Right lobe of liver (tissue), 6 donors: Measurements from ENCODE around the gene CELSR3. TPM values are rescaled to one million over a fixed set of nuclear protein-coding genes. Genes with fewer than 3 reads are reported as not detected.
A peak's percentile ranks its signal among the peaks of the same experiment; 100 is the strongest.

Experiments used
- ATAC-seq, 4 donors: fragments of 200-7000 bp; cut with Tn5 transposase; one replicate each; pipeline ENCODE4 v1.9.1; 2020; ENCODE audit warnings: mild to moderate bottlenecking in 4 of 4, moderate library complexity in 4 of 4
- DNase-seq, 3 donors: peaks; one replicate each; pipeline ENCODE4 v3.0.0-alpha.2; 2020
- H3K27ac ChIP-seq, 3 donors: fragments of 200-600 bp; one replicate each; pipeline ENCODE4 v1.8.0; 2022
- H3K27me3 ChIP-seq, 2 donors: fragments of 200-600 bp; one replicate each; pipeline ENCODE4 v1.8.0; 2022
- H3K36me3 ChIP-seq, 4 donors: fragments of 200-600 bp; sonication (generic) in 1 of 4; one replicate each; pipeline versions ENCODE4 v1.5.1 to v1.8.0; 2017 to 2022; ENCODE audit warnings: control low read depth in 1 of 4
- H3K4me1 ChIP-seq, 4 donors: fragments of 200-600 bp; sonication (generic) in 1 of 4; one replicate each; pipeline versions ENCODE4 v1.5.1 to v1.8.0; 2017 to 2022; ENCODE audit warnings: control low read depth in 1 of 4
- H3K4me3 ChIP-seq, 3 donors: fragments of 200-600 bp; one replicate each; pipeline ENCODE4 v1.8.0; 2022
- H3K9me3 ChIP-seq, 4 donors: fragments of 200-600 bp; sonication (generic) in 1 of 4; one replicate each; pipeline versions ENCODE4 v1.5.1 to v1.8.0; 2017 to 2022; ENCODE audit warnings: control low read depth in 1 of 4
- POLR2A ChIP-seq: fragments of 450-650 bp; IDR thresholded peaks from one replicate; pipeline ENCODE4 v1.6.1; 2017; ENCODE audit warnings: antibody characterized with exemption, mild to moderate bottlenecking
- WGBS: methylation state at CpG from one replicate; pipeline ENCODE4 v1.1.6; 2018; ENCODE audit warnings: low coverage, low lambda C conversion rate; ENCODE audit not compliant: insufficient coverage; ENCODE audit errors: missing lambda C conversion rate; 5-methylcytosine and 5-hydroxymethylcytosine counted together
- intact Hi-C, 2 donors: fragments of 100-400 bp; cut with DNase I; formaldehyde crosslinking; loops; one replicate each; pipeline versions ENCODE4 v1.11.2 to v1.14.1; 2022
- total RNA-seq, 6 experiments: library from RNA; depleted of rRNA in 2 of 6; stranded (reverse); fragments of >200 nt in 2 of 6; fragmentation: NEBNext Ultra II Directional in 3 of 6; extraction: Animal tissue kit (Norgen Biotek cat#: 25700) in 3 of 6; gene quantifications; one replicate each; pipeline versions ENCODE4 v1.1.0 to v1.2.4, GENCODE V29; 2016 to 2023
- TF ChIP-seq, protein P1 (sequence below), 4 donors: fragments of 200-600 bp in 3 of 4; fragments of 450-650 bp in 1 of 4; IDR thresholded peaks; one replicate each; pipeline versions ENCODE4 v1.5.1 to v1.8.0; 2016 to 2022; ENCODE audit warnings: antibody characterized with exemption in 4 of 4, mild to moderate bottlenecking in 2 of 4
- donor health status: DM: no; HTN: yes; CAD: no.
- donor health status: DM: no; HTN: no; CAD: no.
- donor health status: DM: no; HTN: no; CAD: no.
- donor health status: DM: no; HTN: yes; CAD: no.
- donor health status: DM: no; HTN: yes; CAD: no.

Gene CELSR3
- total RNA-seq, 6 experiments from 2014 or later = 0.15 to 0.68 (median 0.34) TPM

DNA sequence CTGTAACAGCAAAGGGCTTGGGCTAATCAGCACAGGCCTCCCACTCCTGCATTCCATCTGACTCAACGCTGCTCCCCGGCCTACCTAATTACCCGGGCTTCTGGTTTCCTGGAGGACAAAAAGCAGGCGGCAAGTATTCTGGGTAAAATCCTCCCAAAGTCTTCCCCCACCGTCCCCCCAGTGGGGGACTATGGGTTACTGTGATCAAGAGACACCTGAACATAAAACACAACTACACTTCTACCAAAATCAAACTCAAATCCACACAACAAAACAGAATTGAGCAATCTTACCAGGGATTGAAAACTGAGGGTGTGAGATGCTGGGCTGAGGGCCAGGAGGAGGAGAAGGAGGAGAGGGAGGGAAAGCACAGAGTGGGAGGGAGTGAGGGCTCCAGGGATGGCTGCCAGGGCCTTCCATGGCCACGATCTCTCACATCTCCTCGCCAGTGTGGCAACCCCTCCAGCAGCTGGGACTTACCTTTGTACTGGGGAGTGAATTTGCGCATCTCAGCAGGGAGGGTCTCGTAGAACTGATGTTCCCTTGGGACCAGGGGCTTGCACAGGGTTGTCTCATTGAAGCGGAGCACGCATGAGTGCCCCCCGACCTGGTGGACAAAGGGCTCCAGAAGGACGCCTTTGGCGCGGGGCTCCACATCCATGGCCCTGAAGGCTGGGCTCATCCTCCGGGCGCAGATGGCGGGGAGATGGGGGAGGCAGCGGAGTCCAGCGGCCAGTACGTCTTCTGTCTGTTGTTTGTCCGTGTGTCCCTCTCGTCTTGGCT is 32.1 kb upstream of the CELSR3 start:
- Histone ChIP-seq H3K4me3 (no peak overlapping the region), H3K36me3 (peaks cover 5 to 66% (median 19%) of the 10 kb centered on the region in 4 donors), H3K9me3 (no peaks in the 10 kb centered on the region), H3K27me3 (no peaks in the 10 kb centered on the region), H3K4me1 (peaks cover 0 to 31% (median 4%) of the 10 kb centered on the region in 4 donors), H3K27ac (peak overlapping the region in 1 of 3 donors; percentile 5)
- intact Hi-C loops = no loop called here
- 68% methylated on average over 11 of the region's 23 CpGs for WGBS
- ATAC-seq (peak; percentile 49 to 87 (median 64)), DNase-seq (peak; percentile 64 to 79 (median 73))
- TF ChIP-seq POLR2A = no peak
- TF ChIP-seq, protein P1, sequence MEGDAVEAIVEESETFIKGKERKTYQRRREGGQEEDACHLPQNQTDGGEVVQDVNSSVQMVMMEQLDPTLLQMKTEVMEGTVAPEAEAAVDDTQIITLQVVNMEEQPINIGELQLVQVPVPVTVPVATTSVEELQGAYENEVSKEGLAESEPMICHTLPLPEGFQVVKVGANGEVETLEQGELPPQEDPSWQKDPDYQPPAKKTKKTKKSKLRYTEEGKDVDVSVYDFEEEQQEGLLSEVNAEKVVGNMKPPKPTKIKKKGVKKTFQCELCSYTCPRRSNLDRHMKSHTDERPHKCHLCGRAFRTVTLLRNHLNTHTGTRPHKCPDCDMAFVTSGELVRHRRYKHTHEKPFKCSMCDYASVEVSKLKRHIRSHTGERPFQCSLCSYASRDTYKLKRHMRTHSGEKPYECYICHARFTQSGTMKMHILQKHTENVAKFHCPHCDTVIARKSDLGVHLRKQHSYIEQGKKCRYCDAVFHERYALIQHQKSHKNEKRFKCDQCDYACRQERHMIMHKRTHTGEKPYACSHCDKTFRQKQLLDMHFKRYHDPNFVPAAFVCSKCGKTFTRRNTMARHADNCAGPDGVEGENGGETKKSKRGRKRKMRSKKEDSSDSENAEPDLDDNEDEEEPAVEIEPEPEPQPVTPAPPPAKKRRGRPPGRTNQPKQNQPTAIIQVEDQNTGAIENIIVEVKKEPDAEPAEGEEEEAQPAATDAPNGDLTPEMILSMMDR (IDR thresholded peaks at IDR 0.05) = no peak

DNA sequence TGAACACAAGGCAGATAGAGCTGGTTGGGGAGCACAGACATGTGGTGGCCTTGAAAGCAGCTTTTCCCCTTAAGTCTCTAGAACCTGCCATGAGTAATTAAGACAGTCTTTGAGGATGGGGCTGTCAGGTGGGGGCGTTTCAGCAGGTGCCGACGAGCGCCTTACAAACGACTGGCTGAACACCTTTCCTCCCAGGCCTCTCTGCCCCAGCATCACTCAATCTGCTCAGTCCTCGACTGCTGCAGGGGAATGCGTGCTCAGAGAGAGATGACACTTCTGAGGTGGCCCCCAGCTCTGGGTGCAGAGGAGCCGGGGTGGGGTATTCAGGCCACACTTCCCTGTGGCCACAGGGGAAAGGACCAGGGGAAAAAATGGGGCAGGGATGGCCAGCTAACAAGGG is 31.1 kb upstream of the CELSR3 start:
- TF ChIP-seq POLR2A = no peak
- TF ChIP-seq, protein P1 (IDR thresholded peaks at IDR 0.05) = no peak
- no peak overlapping the region for H3K4me3 ChIP-seq
- H3K9me3 ChIP-seq = no peaks in the 10 kb centered on the region
- intact Hi-C loops = no loop called here
- 88% methylated on average over 5 of the region's 8 CpGs for WGBS
- peaks cover 0 to 31% (median 4%) of the 10 kb centered on the region in 4 donors for H3K4me1 ChIP-seq
- no peak for ATAC-seq
- DNase-seq = peak in 1 of 3 donors; percentile 22
- peaks cover 5 to 68% (median 27%) of the 10 kb centered on the region in 4 donors for H3K36me3 ChIP-seq
- H3K27ac ChIP-seq = no peak overlapping the region
- no peaks in the 10 kb centered on the region for H3K27me3 ChIP-seq

DNA sequence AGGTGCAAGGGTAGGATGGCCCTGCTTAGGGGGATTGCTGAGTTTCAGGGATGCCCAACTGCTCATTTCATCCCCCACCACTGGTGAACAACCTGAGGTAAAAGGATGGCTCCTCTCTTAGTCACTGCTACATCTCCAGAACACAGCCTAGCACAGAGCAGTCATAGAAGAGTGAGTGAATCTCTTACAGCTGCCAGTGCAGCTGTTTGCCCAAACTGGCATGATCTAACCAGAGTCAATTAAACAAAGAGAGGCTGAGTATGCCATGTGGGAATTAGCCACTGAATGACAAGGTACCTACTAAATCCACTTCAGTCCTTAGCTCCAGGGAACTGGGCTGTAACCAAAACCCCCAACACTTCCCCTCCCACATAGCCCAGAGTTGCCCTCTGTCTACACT is 29.9 kb upstream of the CELSR3 start:
- H3K4me3 ChIP-seq = no peak overlapping the region
- ATAC-seq (no peak), DNase-seq (peak in 1 of 3 donors; percentile 3)
- H3K27me3 ChIP-seq = no peaks in the 10 kb centered on the region
- H3K27ac ChIP-seq = no peak overlapping the region
- H3K4me1 ChIP-seq = peaks cover 0 to 27% (median 4%) of the 10 kb centered on the region in 4 donors
- peaks cover 5 to 76% (median 34%) of the 10 kb centered on the region in 4 donors for H3K36me3 ChIP-seq
- TF ChIP-seq, protein P1 (IDR thresholded peaks at IDR 0.05) = no peak
- no peak for TF ChIP-seq POLR2A
- intact Hi-C loops = no loop called here
- no peaks in the 10 kb centered on the region for H3K9me3 ChIP-seq

DNA sequence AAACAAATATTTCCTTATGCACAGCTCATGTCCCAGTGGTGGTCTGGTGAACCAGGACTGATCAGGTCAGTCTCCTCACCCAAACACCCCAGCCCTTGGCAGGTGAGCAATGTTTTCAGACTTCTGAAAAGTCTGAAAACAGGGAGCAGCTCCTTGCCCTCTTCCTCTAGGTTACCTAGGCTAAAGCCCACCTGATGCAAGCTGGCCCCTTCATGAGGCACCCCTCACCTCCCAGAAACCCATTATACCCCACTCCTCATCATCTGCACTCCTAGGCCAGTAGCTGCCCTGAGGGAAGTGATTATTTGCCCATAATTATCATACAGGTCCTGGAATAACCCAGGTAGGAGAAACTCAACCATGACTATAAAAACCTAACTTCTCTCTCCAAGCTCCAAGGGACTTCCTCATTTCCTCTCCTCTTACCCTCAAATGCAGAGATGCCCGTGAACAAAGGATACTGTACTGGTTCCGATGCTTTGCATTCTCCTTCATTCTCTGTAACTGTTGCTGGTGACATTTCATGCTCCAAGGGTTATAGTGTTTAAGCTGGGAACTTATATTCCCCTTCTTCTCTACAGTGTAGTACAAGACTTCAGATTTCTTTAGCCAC is 28.3 kb upstream of the CELSR3 start:
- H3K9me3 ChIP-seq = no peaks in the 10 kb centered on the region
- WGBS = 83% methylated on average over 1 of the region's 2 CpGs
- intact Hi-C loops = no loop called here
- peaks cover 0 to 21% (median under 1%) of the 10 kb centered on the region in 4 donors for H3K4me1 ChIP-seq
- H3K36me3 ChIP-seq = peaks cover 5 to 77% (median 34%) of the 10 kb centered on the region in 4 donors
- H3K27ac ChIP-seq = no peak overlapping the region
- ATAC-seq (no peak), DNase-seq (peak in 1 of 3 donors; percentile 7)
- H3K27me3 ChIP-seq = no peaks in the 10 kb centered on the region
- TF ChIP-seq POLR2A = no peak
- TF ChIP-seq, protein P1 (IDR thresholded peaks at IDR 0.05) = no peak
- H3K4me3 ChIP-seq = no peak overlapping the region
